ENCODE results near the gene MCHR2. TPM values are rescaled to one million over a fixed set of nuclear protein-coding genes. Genes with fewer than 3 reads are reported as not detected.

The MCHR2 gene
- total RNA-seq, 1 experiment from 2014 or later: not detected

GRCh38 chr6:99979953-99980352 lies 14.1 kb downstream of the MCHR2 start:
- intact Hi-C loops (cut with micrococcal nuclease; ENCODE audit: unreplicated experiment): no loop called here
- H3K4me1 ChIP-seq (ENCODE audit: insufficient read depth, low read length, poor library complexity, severe bottlenecking): no peaks in the 10 kb centered on the region
- no TSS peak for BruUV-seq (replicated peaks)
- no peak for DNase-seq (ENCODE audit: low spot score)
- no peak overlapping the region for H3K27ac ChIP-seq (ENCODE audit: low read depth, low read length, poor library complexity, severe bottlenecking)
- TF ChIP-seq CTCF (conservative IDR thresholded peaks at IDR 0.05; ENCODE audit: low read depth, low read length): no peak
- no peak for TF ChIP-seq EZH2 (IDR thresholded peaks at IDR 0.05; ENCODE audit: borderline replicate concordance, low read depth, low read length, poor library complexity, severe bottlenecking)
- H3K4me3 ChIP-seq (ENCODE audit: low read depth, low read length, poor library complexity, severe bottlenecking): no peak overlapping the region
- no peaks in the 10 kb centered on the region for H3K36me3 ChIP-seq (ENCODE audit: insufficient read depth, low read length, poor library complexity, severe bottlenecking)
- POLR2A ChIA-PET (ENCODE audit: low non-redundant PET): no interaction called here
- CTCF ChIA-PET: no interaction called here
- no peaks in the 10 kb centered on the region for H3K9me3 ChIP-seq (ENCODE audit: low read depth, low read length, poor library complexity, severe bottlenecking)
- no peaks in the 10 kb centered on the region for H3K27me3 ChIP-seq (replicated peaks; ENCODE audit: insufficient read depth, low read depth, low read length, poor library complexity)

GRCh38 chr6:99967052-99967451 lies 27.0 kb downstream of the MCHR2 start:
- no peak for TF ChIP-seq CTCF (conservative IDR thresholded peaks at IDR 0.05; ENCODE audit: low read depth, low read length)
- TF ChIP-seq EZH2 (IDR thresholded peaks at IDR 0.05; ENCODE audit: borderline replicate concordance, low read depth, low read length, poor library complexity, severe bottlenecking): no peak
- BruUV-seq (replicated peaks): no TSS peak
- no peak overlapping the region for H3K4me3 ChIP-seq (ENCODE audit: low read depth, low read length, poor library complexity, severe bottlenecking)
- no peaks in the 10 kb centered on the region for H3K36me3 ChIP-seq (ENCODE audit: insufficient read depth, low read length, poor library complexity, severe bottlenecking)
- POLR2A ChIA-PET (ENCODE audit: low non-redundant PET): no interaction called here
- no peak overlapping the region for H3K27ac ChIP-seq (ENCODE audit: low read depth, low read length, poor library complexity, severe bottlenecking)
- DNase-seq (ENCODE audit: low spot score): no peak
- H3K27me3 ChIP-seq (replicated peaks; ENCODE audit: insufficient read depth, low read depth, low read length, poor library complexity): no peaks in the 10 kb centered on the region
- no peaks in the 10 kb centered on the region for H3K9me3 ChIP-seq (ENCODE audit: low read depth, low read length, poor library complexity, severe bottlenecking)
- intact Hi-C loops (cut with micrococcal nuclease; ENCODE audit: unreplicated experiment): no loop called here
- CTCF ChIA-PET: no interaction called here
- H3K4me1 ChIP-seq (ENCODE audit: insufficient read depth, low read length, poor library complexity, severe bottlenecking): no peaks in the 10 kb centered on the region

GRCh38 chr6:99960027-99960426 lies 34.0 kb downstream of the MCHR2 start:
- Histone ChIP-seq H3K9me3 (ENCODE audit: low read depth, low read length, poor library complexity, severe bottlenecking) (peaks cover 3% of the 10 kb centered on the region), H3K4me3 (ENCODE audit: low read depth, low read length, poor library complexity, severe bottlenecking) (no peak overlapping the region), H3K36me3 (ENCODE audit: insufficient read depth, low read length, poor library complexity, severe bottlenecking) (no peaks in the 10 kb centered on the region), H3K27me3 (replicated peaks; ENCODE audit: insufficient read depth, low read depth, low read length, poor library complexity) (no peaks in the 10 kb centered on the region), H3K27ac (ENCODE audit: low read depth, low read length, poor library complexity, severe bottlenecking) (no peak overlapping the region), H3K4me1 (ENCODE audit: insufficient read depth, low read length, poor library complexity, severe bottlenecking) (no peaks in the 10 kb centered on the region)
- ChIA-PET CTCF (no interaction called here), POLR2A (ENCODE audit: low non-redundant PET) (no interaction called here)
- no TSS peak for BruUV-seq (replicated peaks)
- no peak for TF ChIP-seq EZH2 (IDR thresholded peaks at IDR 0.05; ENCODE audit: borderline replicate concordance, low read depth, low read length, poor library complexity, severe bottlenecking)
- no peak for TF ChIP-seq CTCF (conservative IDR thresholded peaks at IDR 0.05; ENCODE audit: low read depth, low read length)
- intact Hi-C loops (cut with micrococcal nuclease; ENCODE audit: unreplicated experiment): no loop called here
- DNase-seq (ENCODE audit: low spot score): no peak

All from A673 (cell line).